GM19023 (cell line): ENCODE measurements around the gene GNB1.

Source experiments
- ATAC-seq: cut with Tn5 transposase; IDR thresholded peaks from one replicate; pipeline ENCODE4 v1.9.1; 2021; ENCODE audit warnings: mild to moderate bottlenecking, moderate library complexity; ENCODE audit not compliant: unreplicated experiment

GNB1 gene

GRCh38 chr1:1922956-1923833 is 32.3 kb upstream of the GNB1 start:
- no peak for ATAC-seq

GRCh38 chr1:1922702-1922955 is 31.7 kb upstream of the GNB1 start:
- ATAC-seq = no peak

- no peak for ATAC-seq
These were observed 31.2 kb upstream of the GNB1 start for GRCh38 chr1:1921901-1922701.

- no peak for ATAC-seq
These were observed 30.6 kb upstream of the GNB1 start for GRCh38 chr1:1921459-1921862.

DNA sequence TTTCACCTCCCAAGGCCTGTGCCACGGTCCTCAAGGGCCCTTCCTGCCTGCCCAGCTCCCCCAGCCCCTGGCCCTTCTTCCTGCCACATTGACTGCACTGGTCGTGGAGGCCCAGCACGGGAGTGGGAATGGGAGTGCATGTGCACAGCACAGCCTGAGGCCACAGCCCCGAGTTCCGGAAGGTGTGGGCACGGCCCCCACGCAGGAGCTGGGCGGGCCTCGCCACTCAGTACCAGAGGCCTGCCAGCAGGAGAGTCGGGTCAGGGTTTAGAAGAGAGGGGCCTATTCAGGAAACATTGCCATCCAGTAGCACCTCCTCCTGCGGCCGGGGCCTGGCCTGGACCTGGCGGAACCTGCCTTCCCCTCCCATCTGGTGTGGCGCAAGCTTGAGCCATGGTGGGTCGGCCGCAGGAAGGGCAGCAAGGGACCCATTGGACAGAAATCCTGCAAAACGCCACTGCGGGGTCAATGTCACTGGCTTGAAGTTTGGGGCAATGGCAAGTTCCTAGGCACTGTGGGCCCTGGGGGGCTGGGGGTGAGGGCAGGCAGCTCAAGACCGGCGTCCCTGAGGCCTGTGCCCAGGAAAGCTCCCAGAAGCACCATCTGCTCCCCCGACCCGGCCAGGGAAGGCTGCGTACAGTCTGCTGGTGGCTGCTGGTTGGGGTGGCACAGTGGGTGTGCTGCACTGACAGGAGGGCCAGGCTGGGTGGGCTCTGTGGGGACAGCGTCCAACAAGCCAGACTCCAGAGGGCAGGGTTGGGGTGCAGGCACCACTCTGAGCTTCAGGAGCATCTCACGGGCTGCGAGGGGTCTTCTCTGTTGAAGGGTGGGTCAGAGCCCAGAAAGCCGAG is 29.9 kb upstream of the GNB1 start:
- no peak for ATAC-seq

DNA sequence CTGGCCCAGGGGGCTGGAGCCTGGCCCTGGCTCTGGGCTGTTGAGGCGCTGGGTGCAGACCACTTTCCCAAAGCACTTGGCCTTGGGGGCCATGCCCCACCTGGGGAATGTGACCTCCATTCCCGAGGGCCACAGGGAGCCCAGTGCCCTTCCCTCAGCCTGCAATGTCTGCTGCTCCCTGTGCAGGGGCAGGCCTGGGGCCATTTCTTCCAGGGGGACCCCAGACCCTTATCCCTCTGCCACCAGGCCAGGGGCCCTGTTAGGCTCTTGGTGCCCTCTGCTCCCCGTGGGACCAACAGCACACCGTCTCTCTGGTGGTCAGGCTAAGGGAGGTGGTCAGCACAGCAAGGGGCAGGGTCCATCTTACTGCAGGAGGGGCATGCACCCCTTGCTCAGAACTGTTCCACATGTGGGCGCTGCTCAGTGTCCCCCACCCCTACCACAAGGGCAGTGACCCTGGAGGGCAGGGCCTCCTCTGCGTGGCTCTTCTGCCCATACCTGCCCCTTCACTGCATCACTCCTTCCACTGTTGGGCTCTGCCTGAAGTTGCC is 29.2 kb upstream of the GNB1 start:
- no peak for ATAC-seq

- ATAC-seq = peak; percentile 79
These were observed 28.6 kb upstream of the GNB1 start for GRCh38 chr1:1919304-1920056.

- peak; percentile 22 for ATAC-seq
These were observed 28.0 kb upstream of the GNB1 start, which contains the start of gene TMEM52 for GRCh38 chr1:1918901-1919303. Gene TMEM52 (minus strand): TSS chr1:1919279. CDS start chr1:1919265, 14 bp downstream.

GRCh38 chr1:1917995-1918900 is 27.4 kb upstream of the GNB1 start:
- ATAC-seq = no peak

DNA sequence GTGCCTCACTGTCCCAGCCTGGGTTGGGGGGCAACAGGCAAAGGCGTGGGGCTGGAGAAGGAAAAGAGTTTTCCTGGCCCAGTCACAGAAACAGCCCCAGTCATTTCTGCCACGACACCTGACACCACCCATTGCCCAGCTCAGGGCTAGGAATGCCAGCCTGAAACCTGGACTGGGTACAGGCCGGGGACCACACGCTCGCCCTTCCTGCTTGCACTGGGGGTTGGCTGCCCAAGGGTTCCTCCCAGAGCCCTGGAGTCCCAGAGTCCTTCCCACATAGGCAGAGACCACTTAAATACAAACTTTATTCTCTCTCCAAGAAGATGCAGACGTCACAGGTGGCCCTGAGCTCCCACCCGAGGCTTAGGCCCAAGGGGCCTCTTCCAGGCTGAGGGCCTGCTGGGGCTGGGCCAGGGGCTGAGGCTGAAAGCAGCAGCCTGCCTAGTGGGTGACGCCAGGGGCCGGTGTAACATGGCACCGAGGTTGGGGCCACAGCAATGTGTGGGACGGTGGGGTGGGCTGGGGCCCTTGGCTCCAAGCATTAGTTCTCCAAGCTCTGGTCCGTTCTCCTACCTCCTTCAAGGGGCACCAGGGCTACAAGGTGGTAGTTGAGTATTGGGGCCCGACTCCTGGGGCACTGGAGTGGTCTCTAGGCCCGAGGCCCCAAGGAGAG is 26.6 kb upstream of the GNB1 start:
- ATAC-seq = no peak

DNA sequence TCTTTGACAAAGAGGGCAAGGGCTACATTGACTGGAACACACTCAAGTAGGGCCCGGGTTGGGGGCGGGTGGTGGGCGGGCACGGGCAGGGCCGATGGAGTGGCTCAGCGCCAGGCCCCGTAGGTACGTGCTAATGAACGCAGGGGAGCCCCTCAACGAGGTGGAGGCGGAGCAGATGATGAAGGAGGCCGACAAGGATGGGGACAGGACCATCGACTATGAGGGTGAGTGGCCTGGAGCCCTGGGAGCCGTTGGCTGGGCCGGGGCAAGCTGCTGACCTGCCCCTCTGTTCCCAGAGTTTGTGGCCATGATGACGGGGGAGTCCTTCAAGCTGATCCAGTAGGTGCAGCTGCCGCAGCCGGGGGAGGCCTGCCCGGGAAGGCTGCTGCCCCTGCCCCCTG is 26.0 kb upstream of the GNB1 start:
- no peak for ATAC-seq

- no peak for ATAC-seq
These were observed 25.3 kb upstream of the GNB1 start for GRCh38 chr1:1915911-1916840.

DNA sequence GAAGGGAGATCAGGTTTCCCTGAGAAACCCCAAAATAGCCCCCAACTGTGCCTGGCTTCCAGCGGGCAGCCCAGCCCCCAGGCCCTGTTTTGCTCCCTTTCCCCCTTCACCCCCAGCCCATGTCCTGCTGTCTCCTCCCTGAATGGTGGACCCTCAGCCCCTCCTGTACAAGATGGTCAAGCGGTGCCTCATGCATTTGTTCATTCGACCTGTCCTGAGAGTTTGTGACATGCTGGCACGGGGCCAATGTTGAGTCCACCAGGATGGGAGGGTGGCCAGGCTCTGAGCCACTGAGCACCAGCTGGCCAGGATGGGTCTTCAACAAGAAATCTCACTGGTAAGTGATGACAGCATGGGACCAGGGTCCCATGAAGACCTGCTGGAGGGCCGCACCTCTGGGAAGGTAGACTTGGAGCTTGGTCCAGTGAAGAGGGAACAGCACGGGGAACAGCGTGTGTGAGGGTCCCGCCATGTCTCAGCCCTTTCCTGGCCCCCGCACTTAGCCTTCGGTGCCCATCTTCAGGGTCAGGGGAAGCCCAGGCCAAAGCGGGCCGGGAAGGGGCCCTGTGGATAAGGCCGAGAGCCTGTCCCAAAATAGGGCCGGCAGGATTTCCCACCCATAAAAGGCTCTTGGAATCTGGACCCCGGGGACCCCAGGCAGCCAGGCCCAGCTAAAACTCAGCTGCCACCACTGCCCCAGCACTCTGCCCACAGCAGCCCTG is 24.2 kb upstream of the GNB1 start, which contains the start of gene CALML6:
Gene CALML6, plus strand, starts transcription at position 290 of the 722 bp plus-strand sequence. Its CDS starts 21 bp downstream, at position 311.
- no peak for ATAC-seq

- ATAC-seq = no peak
These were observed 23.4 kb upstream of the GNB1 start for GRCh38 chr1:1914101-1914970.

DNA sequence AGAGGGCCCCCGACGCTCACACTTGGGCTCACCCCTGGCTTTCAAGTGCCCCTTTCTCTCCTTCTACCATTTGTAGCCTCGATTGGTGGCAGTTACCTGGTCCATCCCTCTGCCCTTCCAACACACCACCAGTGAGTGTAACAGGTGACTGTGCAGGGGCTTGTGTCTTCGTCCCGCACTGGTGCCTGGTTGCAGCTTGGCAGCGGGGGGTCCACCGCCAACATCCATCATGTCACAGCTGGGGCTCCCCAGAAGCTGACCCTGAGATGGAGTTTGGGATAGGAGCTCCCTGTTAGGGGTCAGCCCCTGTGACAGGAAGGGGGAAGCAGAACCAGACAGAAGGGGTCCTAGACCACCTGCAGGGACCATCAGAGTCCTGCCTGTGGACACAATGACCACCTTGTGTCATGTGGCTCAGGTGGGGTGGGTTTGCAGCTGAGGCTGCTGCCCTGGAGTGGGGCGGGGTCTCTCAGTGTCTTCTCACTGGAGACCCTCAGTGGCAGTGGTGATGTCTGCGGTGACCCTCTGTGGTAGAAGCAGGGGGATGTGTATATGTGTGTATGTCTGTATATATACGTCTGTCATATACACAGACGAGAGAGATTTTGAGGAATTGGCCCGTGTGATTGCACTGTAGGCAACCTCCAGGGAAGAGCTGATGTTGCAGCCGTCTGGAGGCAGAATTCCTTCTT is 20.6 kb upstream of the GNB1 start:
- no peak for ATAC-seq
